SK-N-SH (cell line): ENCODE results near the gene NYAP2. TPM values are rescaled to one million over a fixed set of nuclear protein-coding genes. Genes with fewer than 3 reads are reported as not detected.

Experiments used
- CTCF ChIA-PET: fragments of 300-600, 350-600 bp; formaldehyde crosslinking; extraction: SDS; loops from one replicate; lab custom pipeline; 2021; lab: Yijun Ruan, JAX
- POLR2A ChIA-PET: fragments of 350-600 bp; sonication (Branson Sonifier 250); formaldehyde crosslinking; extraction: SDS; loops from one replicate; lab custom pipeline; 2020; ENCODE audit warnings: antibody characterized with exemption, inconsistent platforms; lab: Yijun Ruan, JAX
- DNase-seq: peaks from one replicate; pipeline ENCODE4 v3.0.0; 2012
- H2AFZ ChIP-seq: fragments of 200-600 bp; sonication (generic); 2 replicates; pipeline ENCODE4 v1.8.1; 2016; ENCODE audit warnings: antibody characterized with exemption, mild to moderate bottlenecking, low read depth
- H3F3A ChIP-seq: fragments of 200-600 bp; sonication (generic); replicated peaks from 2 replicates; pipeline ENCODE3; 2016; ENCODE audit warnings: antibody characterized with exemption, mild to moderate bottlenecking; ENCODE audit not compliant: insufficient read depth
- H3K27ac ChIP-seq, 2 experiments: fragments of 200-500 bp in 1 of 2; fragments of 200-600 bp in 1 of 2; sonication (Bioruptor generic) in 1 of 2; sonication (generic), shearing (Covaris generic) in 1 of 2; 2 replicates each; pipeline versions ENCODE4 v1.5.1 to v1.6.1; 2014 to 2016; ENCODE audit warnings: low read depth in 2 of 2, inconsistent platforms in 1 of 2, low read length in 1 of 2, mild to moderate bottlenecking in 1 of 2, mixed read lengths in 1 of 2
- H3K27me3 ChIP-seq: fragments of 200-600 bp; sonication (generic), shearing (Covaris generic); 2 replicates; pipeline ENCODE4 v1.6.1; 2016; ENCODE audit warnings: mixed run types; ENCODE audit not compliant: insufficient read depth
- H3K36me3 ChIP-seq, 2 experiments: fragments of 200-500 bp in 1 of 2; fragments of 200-600 bp in 1 of 2; sonication (Bioruptor generic) in 1 of 2; sonication (generic) in 1 of 2; replicated peaks in 1 of 2; 2 replicates each; pipeline versions ENCODE3 to v1.5.1; 2014 to 2016; ENCODE audit warnings: low read length in 1 of 2, mild to moderate bottlenecking in 1 of 2; ENCODE audit not compliant: insufficient read depth in 2 of 2, control insufficient read depth in 1 of 2
- H3K4me1 ChIP-seq, 2 experiments: fragments of 200-500 bp in 1 of 2; fragments of 200-600 bp in 1 of 2; sonication (Bioruptor generic) in 1 of 2; sonication (generic), shearing (Covaris generic) in 1 of 2; 2 replicates each; pipeline versions ENCODE4 v1.5.1 to v1.6.1; 2014 to 2016; ENCODE audit warnings: low read depth in 1 of 2, low read length in 1 of 2, mixed run types in 1 of 2; ENCODE audit not compliant: insufficient read depth in 2 of 2, control insufficient read depth in 1 of 2
- H3K4me2 ChIP-seq: fragments of 200-600 bp; sonication (generic), shearing (Covaris generic); 2 replicates; pipeline ENCODE4 v1.6.1; 2017; ENCODE audit warnings: mixed run types
- H3K4me3 ChIP-seq, 2 experiments: fragments of 200-500 bp in 1 of 2; fragments of 200-600 bp in 1 of 2; sonication (Bioruptor generic) in 1 of 2; sonication (generic), shearing (Covaris generic) in 1 of 2; 2 replicates each; pipeline versions ENCODE4 v1.5.1 to v1.8.1; 2014 to 2016; ENCODE audit warnings: low read depth in 2 of 2, inconsistent platforms in 1 of 2, low read length in 1 of 2, mild to moderate bottlenecking in 1 of 2, mixed read lengths in 1 of 2, moderate library complexity in 1 of 2
- H3K79me2 ChIP-seq: fragments of 200-600 bp; sonication (generic); 2 replicates; pipeline ENCODE4 v1.8.1; 2017; ENCODE audit warnings: mild to moderate bottlenecking; ENCODE audit not compliant: insufficient read depth
- H3K9ac ChIP-seq: fragments of 200-600 bp; sonication (generic); 2 replicates; pipeline ENCODE4 v1.6.1; 2017; ENCODE audit warnings: mixed run types
- H3K9me2 ChIP-seq: fragments of 200-600 bp; sonication (generic); 2 replicates; pipeline ENCODE4 v1.6.1; 2017; ENCODE audit warnings: mixed run types
- H3K9me3 ChIP-seq: fragments of 200-600 bp; sonication (generic); 2 replicates; pipeline ENCODE4 v1.6.1; 2017; ENCODE audit warnings: mixed run types, mild to moderate bottlenecking, moderate library complexity
- H4K20me1 ChIP-seq: fragments of 200-600 bp; sonication (generic); 2 replicates; pipeline ENCODE4 v1.6.1; 2017; ENCODE audit warnings: mild to moderate bottlenecking, mixed run types; ENCODE audit not compliant: insufficient read depth
- ELF1 ChIP-seq: IDR thresholded peaks from 2 replicates; pipeline ENCODE4 v1.4.0; 2012
- EP300 ChIP-seq, 2 experiments: IDR thresholded peaks; 2 replicates each; pipeline versions ENCODE4 v1.4.0 to v1.6.1; 2012; ENCODE audit warnings: borderline replicate concordance in 1 of 2, low read depth in 1 of 2, low read length in 1 of 2
- EZH2phosphoT487 ChIP-seq: fragments of 200-600 bp; sonication (generic); IDR thresholded peaks from 2 replicates; pipeline ENCODE4 v1.6.1; 2017; ENCODE audit warnings: low read depth, mixed run types, mild to moderate bottlenecking, antibody characterized with exemption, moderate library complexity, borderline replicate concordance
- FOXJ3 ChIP-seq: sonication (generic); formaldehyde crosslinking; IDR thresholded peaks from 2 replicates; pipeline ENCODE4 v1.5.1; 2020; ENCODE audit warnings: mild to moderate bottlenecking, missing genetic modification reagents
- FOXM1 ChIP-seq: IDR thresholded peaks from 2 replicates; pipeline ENCODE4 v1.4.0; 2012; ENCODE audit warnings: low read depth, mild to moderate bottlenecking
- GABPA ChIP-seq: IDR thresholded peaks from 2 replicates; pipeline ENCODE4 v1.4.0; 2012; ENCODE audit warnings: low read depth, mild to moderate bottlenecking
- GATA2 ChIP-seq: sonication (generic); formaldehyde crosslinking; IDR thresholded peaks from 2 replicates; pipeline ENCODE4 v1.5.0; 2020; ENCODE audit warnings: mild to moderate bottlenecking, missing genetic modification reagents
- IRF3 ChIP-seq: fragments of 150-350 bp; IDR thresholded peaks from 2 replicates; pipeline ENCODE4 v1.6.1; 2016; ENCODE audit warnings: mild to moderate bottlenecking, low read depth, low read length
- MEF2A ChIP-seq: IDR thresholded peaks from 2 replicates; pipeline ENCODE4 v1.4.0; 2012; ENCODE audit warnings: low read depth, borderline replicate concordance
- MXI1 ChIP-seq: IDR thresholded peaks from 2 replicates; pipeline ENCODE4 v1.6.1; 2012; ENCODE audit warnings: mild to moderate bottlenecking, low read depth, low read length, improper control_type of control experiment
- NFIC ChIP-seq: IDR thresholded peaks from 2 replicates; pipeline ENCODE4 v1.4.0; 2012; ENCODE audit warnings: borderline replicate concordance
- RCOR1 ChIP-seq: fragments of 150-350 bp; IDR thresholded peaks from 2 replicates; pipeline ENCODE4 v1.6.1; 2017; ENCODE audit warnings: antibody characterized with exemption, low read length
- SIN3A ChIP-seq: IDR thresholded peaks from 2 replicates; pipeline ENCODE4 v1.6.1; 2012; ENCODE audit warnings: low read depth, mild to moderate bottlenecking, low read length, moderate library complexity, borderline replicate concordance
- TAF1 ChIP-seq: IDR thresholded peaks from 2 replicates; pipeline ENCODE4 v1.6.1; 2012; ENCODE audit warnings: low read depth, mild to moderate bottlenecking, low read length, moderate library complexity, borderline replicate concordance
- TEAD4 ChIP-seq: IDR thresholded peaks from 2 replicates; pipeline ENCODE4 v1.4.0; 2012; ENCODE audit warnings: mild to moderate bottlenecking, borderline replicate concordance; ENCODE audit not compliant: insufficient read depth
- ZBTB33 ChIP-seq: IDR thresholded peaks from 2 replicates; pipeline ENCODE4 v1.4.0; 2012; ENCODE audit warnings: low read depth, borderline replicate concordance
- WGBS: methylation state at CpG from one replicate; pipeline ENCODE4 v1.1.6; 2017; ENCODE audit warnings: low lambda C conversion rate; 5-methylcytosine and 5-hydroxymethylcytosine counted together
- polyA plus RNA-seq, 3 experiments: library from polyadenylated mRNA; depleted of rRNA; stranded (reverse); fragments of >200 nt; gene quantifications; 2 replicates each; pipeline ENCODE4 v1.2.3, GENCODE V29; 2012
- TF ChIP-seq, protein P1 (sequence below): IDR thresholded peaks from 2 replicates; pipeline ENCODE4; 2012

The NYAP2 gene
- polyA plus RNA-seq, 1 of the 3 experiments (the other 2 are of a cell fraction) = not detected

GRCh38 chr2:225534697-225535096 lies 135.2 kb downstream of the NYAP2 start:
- H3K9me2 ChIP-seq = no peaks in the 10 kb centered on the region
- ChIA-PET POLR2A (no interaction called here), CTCF (interaction anchor here (1.1 kb wide), 1 partner anchor 24 kb away, joined by 3 read pairs; no protein-coding TSS in a partner anchor)
- no peaks in the 10 kb centered on the region for H3K36me3 ChIP-seq
- H3K4me2 ChIP-seq = no peak overlapping the region
- no peaks in the 10 kb centered on the region for H3K79me2 ChIP-seq
- 92% methylated on average over 4 of the region's 4 CpGs for WGBS
- H3K27ac ChIP-seq = no peak overlapping the region
- H3K4me1 ChIP-seq = peaks cover 0 to 5% of the 10 kb centered on the region in 2 experiments; a peak in 1 of 4 replicates
- no peak overlapping the region for H2AFZ ChIP-seq
- DNase-seq = no peak
- H4K20me1 ChIP-seq = no peaks in the 10 kb centered on the region
- H3K9ac ChIP-seq = no peak overlapping the region
- no peak for TF ChIP-seq ZBTB33
- TF ChIP-seq SIN3A = no peak
- TF ChIP-seq MEF2A = no peak
- TF ChIP-seq MXI1 = no peak
- TF ChIP-seq GATA2 (CRISPR knock-in tag) = no peak
- TF ChIP-seq NFIC = no peak
- TF ChIP-seq ELF1 = no peak
- no peak for TF ChIP-seq FOXJ3 (CRISPR knock-in tag)
- no peak for TF ChIP-seq RCOR1
- TF ChIP-seq GABPA = no peak
- no peak for TF ChIP-seq EP300 (IDR thresholded peaks at IDR 0.05; ENCODE audit: borderline replicate concordance in 1 of 2, low read depth in 1 of 2, low read length in 1 of 2)
- no peaks in the 10 kb centered on the region for H3K9me3 ChIP-seq
- no peaks in the 10 kb centered on the region for H3K27me3 ChIP-seq
- no peaks in the 10 kb centered on the region for H3F3A ChIP-seq
- no peak overlapping the region for H3K4me3 ChIP-seq

DNA sequence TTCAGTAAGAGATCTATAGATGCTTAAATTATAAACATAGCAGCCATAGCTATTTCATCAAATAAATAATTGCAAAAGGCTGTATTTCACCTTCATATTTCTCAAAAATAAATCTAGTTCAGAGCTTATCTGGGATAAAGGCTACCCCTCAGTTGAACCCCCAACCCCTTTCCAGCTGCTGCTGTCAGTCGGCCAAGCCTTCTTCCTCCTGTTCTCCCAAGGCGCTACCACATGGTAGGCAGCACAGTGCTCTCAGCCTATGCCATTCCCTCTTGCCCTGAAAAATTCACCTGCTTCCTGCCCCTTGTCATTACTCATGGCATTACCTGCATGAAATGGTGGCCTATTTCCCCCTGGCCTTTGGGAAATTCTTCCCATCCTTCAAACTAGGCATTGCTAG lies 136.5 kb downstream of the NYAP2 start:
- Histone ChIP-seq H3K9me3 (no peaks in the 10 kb centered on the region), H3K9ac (no peak overlapping the region), H3K79me2 (no peaks in the 10 kb centered on the region), H3K4me3 (no peak overlapping the region), H3K4me2 (no peak overlapping the region), H2AFZ (no peak overlapping the region), H4K20me1 (no peaks in the 10 kb centered on the region), H3F3A (no peaks in the 10 kb centered on the region), H3K9me2 (no peaks in the 10 kb centered on the region), H3K4me1 (peaks cover 0 to under 1% of the 10 kb centered on the region in 2 experiments; a peak in 1 of 4 replicates), H3K27ac (no peak overlapping the region), H3K36me3 (no peaks in the 10 kb centered on the region), H3K27me3 (no peaks in the 10 kb centered on the region)
- 79% methylated on average over 2 of the region's 2 CpGs for WGBS
- POLR2A ChIA-PET = no interaction called here
- TF ChIP-seq FOXM1 (no peak), IRF3 (no peak), ZBTB33 (no peak), MXI1 (no peak), EZH2phosphoT487 (no peak), TAF1 (no peak), NFIC (no peak), TEAD4 (no peak)
- TF ChIP-seq, protein P1, sequence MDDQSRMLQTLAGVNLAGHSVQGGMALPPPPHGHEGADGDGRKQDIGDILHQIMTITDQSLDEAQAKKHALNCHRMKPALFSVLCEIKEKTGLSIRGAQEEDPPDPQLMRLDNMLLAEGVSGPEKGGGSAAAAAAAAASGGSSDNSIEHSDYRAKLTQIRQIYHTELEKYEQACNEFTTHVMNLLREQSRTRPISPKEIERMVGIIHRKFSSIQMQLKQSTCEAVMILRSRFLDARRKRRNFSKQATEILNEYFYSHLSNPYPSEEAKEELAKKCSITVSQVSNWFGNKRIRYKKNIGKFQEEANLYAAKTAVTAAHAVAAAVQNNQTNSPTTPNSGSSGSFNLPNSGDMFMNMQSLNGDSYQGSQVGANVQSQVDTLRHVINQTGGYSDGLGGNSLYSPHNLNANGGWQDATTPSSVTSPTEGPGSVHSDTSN = no peak
- DNase-seq = no peak
- CTCF ChIA-PET = interaction anchor here (1.0 kb wide), 1 partner anchor 14 kb away, joined by 4 read pairs; no protein-coding TSS in a partner anchor
